ENCODE measurements around the gene OR4K15.
"Not testable (repeated sequence)": the region's sequence is repeated elsewhere in the genome, so short reads cannot be mapped to it uniquely, and the experiment has no call there.

OR4K15 gene, protein sequence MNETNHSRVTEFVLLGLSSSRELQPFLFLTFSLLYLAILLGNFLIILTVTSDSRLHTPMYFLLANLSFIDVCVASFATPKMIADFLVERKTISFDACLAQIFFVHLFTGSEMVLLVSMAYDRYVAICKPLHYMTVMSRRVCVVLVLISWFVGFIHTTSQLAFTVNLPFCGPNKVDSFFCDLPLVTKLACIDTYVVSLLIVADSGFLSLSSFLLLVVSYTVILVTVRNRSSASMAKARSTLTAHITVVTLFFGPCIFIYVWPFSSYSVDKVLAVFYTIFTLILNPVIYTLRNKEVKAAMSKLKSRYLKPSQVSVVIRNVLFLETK

DNA sequence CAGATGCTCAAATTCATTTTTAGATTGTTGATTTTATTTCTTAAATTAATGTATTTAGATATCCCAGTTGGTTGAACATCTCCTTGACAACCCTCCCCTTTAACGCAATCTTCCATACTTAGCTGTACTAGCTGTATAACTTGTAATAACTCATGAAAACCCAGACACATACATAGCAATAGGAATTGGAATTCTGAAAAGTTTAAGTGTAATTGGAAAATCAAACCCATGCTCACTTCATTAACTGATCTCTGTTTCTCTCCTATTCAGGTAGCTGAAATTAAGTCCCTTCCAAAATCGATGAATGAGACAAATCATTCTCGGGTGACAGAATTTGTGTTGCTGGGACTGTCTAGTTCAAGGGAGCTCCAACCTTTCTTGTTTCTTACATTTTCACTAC, at the start of gene OR4K15:
Gene OR4K15, plus strand, starts transcription at position 301 of the 400 bp plus-strand sequence. Its CDS starts 0 bp downstream, at position 301.
- DNase-seq (ENCODE audit: low read depth in 2 of 2), result no peak

DNA sequence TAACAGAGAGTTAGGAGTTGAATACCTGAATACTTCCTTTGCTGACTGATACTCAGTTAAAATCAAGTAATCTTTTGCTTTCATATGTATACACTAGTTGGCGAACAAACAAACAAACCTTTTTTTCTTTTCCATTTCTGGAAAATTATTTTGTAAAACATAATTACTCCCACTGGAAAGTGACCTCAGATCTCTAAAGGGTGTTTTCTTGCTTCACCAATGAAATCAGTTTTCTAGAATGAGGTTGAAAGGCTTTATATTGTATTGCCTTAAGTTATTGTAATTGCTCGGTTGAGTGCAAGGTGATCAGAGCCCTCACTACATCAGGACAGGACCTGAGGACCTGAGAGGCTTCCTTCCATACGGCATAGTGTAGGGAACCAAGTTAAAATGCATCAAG, 44.8 kb upstream of the OR4K15 start, which contains the start of gene OR4K1:
Gene OR4K1, plus strand, starts transcription at position 301 of the 400 bp plus-strand sequence. CDS start 4,750 bp downstream, outside the sequence.
- DNase-seq (ENCODE audit: low read depth in 2 of 2), result no peak

DNA sequence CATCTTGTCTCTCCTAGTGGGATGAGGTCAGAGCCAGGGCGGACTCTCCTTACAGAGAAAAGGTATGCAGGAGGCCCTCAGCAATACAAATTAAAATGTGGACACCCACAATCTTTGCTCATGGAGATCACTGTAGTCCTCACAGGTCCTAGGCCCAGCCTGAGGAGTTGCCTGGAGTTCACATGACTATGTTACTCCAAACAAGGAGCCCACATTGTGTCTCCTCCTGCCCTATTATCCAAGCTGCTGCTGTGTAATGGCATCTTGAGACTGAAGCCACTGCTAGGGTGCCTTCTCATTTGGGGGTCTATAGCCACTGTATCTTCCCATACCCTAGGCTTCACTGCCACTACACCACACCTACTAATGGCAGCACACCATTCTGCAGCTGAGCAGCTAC, 33.7 kb upstream of the OR4K15 start:
- DNase-seq (ENCODE audit: low read depth in 2 of 2), result no peak

DNA sequence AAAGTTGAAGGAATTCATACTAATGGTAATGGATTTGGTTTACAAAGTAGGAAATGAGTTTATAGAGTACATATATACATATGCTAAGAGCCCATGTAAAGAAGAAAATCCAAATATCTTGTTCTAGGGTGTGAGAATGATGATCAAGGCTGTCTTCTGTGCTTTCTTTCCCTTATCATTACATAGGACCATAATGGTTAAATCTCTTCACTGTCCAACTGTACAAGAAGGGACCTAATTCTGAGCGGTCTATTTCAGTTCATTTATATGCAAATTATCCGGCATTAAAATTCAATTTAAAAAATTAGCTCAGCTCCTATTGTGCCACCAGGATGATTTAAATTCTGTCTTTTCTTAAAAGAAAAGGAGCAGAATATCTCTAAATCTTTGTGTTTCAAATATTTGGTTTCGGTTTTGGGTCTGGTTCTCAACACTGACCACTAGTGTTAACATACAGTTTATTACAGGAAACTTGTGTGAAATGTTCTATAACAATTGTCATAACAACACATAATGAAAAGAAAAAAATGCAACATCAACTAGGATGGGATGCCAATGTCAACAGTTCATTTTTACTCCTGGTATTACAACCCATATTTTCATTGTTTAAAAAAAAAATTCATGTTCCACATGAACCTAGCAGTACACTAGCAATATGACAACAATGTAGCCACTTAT, 27.8 kb upstream of the OR4K15 start:
- no peak for DNase-seq (ENCODE audit: low read depth in 2 of 2)

DNA sequence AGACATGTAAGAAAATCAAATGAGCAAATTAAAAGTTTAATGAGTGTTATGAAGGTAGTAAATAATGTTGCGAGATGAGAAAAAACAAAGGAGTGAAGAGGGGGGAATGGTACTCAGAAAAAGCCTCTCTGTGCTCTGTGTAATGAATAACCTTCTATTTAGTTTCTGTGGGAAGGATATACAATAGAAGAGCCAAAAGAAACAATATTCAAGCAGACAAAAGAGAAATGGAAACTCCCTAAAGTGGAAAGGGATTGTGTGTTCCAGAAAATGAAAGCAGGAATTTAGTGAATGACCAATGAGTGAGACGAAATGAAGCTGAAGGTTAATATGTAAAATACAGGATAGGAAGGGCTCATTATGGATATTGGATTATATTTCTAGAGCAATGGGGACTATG, 26.2 kb upstream of the OR4K15 start:
- no peak for DNase-seq (ENCODE audit: low read depth in 2 of 2)

DNA sequence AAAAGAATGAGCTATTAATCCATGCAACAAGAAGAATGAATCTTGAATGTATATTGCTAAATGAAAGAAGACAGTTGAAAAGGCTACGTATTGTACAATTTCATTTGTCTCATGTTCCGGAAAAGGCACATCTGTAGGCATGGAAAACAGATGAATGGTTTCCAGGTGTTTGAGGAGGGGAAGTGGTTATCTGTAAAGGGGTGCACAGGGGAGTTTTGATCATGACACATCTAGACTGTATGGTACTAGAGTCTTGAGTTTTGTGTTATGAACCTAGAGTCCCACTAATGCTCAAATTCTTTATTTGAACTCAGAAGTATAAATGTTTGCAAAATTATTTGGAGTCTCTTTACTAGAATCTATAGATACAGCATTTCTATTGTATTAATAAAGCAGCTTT, 5.7 kb upstream of the OR4K15 start:
- not testable (repeated sequence) for DNase-seq (ENCODE audit: low read depth in 2 of 2)

DNA sequence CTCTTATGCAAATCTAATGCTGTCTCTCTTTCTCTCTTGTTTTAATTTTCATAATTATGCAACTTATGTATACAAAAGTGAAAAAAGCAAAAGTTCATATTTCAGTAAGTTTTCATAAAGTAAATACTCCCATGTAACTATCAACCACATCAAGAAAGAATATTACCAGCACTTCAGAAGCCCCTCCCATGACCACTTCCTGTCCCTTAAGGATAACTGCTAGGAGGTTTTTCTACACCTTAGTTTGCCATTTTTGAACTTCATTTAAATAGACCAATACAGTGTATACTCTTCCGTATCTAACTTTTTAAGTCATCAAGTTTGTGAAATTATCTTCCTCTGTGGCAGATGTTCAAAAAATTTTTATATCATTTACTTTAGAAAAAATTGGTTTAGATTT, 547 bp upstream of the OR4K15 start:
- DNase-seq (ENCODE audit: low read depth in 2 of 2), result no peak

DNA sequence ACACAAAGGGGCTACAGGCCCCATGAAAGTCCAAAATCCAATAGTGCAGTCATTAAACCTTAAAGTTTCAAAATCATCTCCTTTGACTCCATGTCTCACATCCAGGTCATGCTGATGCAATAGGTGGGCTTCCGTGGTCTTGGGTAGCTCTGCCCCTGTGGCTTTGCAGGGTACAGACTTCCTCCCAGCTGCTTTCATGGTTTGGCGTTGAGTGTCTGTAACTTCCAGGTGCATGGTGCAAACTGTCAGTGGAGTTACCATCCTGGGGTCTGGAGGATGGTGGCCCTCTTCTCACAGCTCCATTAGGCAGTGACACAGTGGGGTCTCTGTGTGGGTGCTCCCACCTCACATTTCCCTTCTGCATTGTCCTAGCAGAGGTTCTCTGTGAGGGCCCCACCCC, 18.0 kb downstream of the OR4K15 start:
- no peak for DNase-seq (ENCODE audit: low read depth in 2 of 2)

DNA sequence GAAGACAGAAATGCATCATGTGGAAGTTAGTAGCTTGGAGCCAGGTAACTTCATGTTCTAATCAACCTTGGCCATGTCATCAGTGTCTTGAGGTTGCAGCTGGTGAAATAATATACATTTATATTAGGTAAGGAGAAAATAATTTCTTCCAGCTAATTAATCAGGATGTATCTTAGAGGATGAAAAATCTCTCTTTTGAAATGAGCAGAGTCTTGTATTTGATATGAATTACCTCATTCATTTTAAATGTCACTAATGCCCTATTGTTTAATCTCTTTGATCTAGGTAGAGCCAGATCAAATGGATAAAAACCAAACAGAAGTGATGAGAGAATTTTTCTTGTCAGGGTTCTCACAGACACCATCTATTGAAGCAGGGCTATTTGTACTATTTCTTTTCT, 26.5 kb downstream of the OR4K15 start, which contains the start of gene OR4Q2:
Gene OR4Q2, plus strand, starts transcription at position 301 of the 400 bp plus-strand sequence.
- DNase-seq (ENCODE audit: low read depth in 2 of 2), result no peak

DNA sequence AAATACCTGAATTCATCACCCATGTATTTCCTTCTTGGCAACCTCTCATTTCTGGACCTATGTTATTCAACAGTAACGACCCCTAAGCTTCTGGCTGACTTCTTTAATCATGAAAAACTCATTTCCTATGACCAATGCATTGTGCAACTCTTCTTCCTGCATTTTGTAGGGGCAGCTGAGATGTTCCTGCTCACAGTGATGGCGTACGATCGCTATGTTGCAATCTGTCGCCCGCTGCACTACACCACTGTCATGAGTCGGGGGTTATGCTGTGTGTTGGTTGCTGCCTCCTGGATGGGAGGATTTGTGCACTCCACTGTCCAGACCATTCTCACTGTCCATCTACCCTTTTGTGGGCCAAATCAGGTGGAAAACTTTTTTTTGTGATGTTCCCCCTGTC, 26.9 kb downstream of the OR4K15 start:
- DNase-seq (ENCODE audit: low read depth in 2 of 2), result no peak

DNA sequence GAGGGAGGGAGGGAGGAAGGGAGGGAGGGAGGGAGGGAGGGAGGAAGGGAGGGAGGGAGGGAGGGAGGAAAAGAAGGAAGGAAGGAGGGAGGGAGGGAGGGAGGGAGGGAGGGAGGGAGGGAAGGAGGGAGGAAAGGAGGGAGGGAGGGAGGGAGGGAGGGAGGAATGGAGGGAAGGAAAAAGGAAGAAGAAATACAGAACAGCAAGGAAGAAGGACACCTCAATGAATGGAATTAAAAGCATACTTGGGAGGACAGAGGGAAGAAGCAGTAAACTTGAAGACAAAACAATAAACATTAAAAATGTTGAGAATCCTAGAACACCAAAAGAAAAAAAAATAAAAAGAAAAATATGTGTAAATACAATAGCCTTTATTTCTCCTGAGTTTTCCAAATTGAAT, 32.8 kb downstream of the OR4K15 start:
- no peak for DNase-seq (ENCODE audit: low read depth in 2 of 2)

DNA sequence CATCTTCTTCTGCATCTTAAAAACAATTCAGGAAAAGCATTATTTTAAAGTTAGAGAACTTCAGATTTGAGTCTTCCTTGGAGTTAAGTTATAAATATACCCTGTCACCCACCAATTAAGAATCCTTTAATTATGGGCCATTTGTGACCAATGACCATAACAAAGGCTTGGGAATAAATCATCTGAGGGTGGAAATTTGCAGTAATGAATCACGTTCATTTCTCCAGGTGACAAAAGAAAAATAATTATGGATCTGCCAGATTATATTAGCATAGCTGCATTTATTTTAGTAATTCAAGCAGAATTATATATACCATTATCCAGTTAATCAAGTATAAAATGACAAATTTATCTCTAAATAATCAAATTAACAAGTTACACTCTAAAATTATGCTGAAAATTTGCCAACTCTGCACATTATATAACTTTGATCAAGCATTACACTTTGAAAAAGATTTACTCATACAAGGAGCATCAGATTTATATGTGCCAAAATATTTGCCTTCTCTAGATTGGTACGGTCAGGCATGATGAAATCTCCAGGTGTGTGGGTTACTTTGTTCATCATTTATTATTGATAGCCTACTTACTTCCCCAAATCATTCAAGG, 44.0 kb downstream of the OR4K15 start, which contains the start of gene OR4K14:
Gene OR4K14, minus strand, starts transcription at position 51 of the 609 bp plus-strand sequence. CDS start 4,114 bp downstream, outside the sequence.
- no peak for DNase-seq (ENCODE audit: low read depth in 2 of 2)

Data from stimulated activated CD4-positive, alpha-beta T cell treated with anti-CD3 and anti-CD28 coated beads, Interleukin-4, amount 100 ng/mL, for 48 hours (primary cell).